Mesothelial cell of epicardium (in vitro differentiated cells): ENCODE data around the gene TMEM179. TPM values are rescaled to one million over a fixed set of nuclear protein-coding genes. Genes with fewer than 3 reads are reported as not detected.
A peak's percentile ranks its signal among the peaks of the same experiment; 100 is the strongest.

ENCODE experiments used
- DNase-seq, 2 experiments: peaks; one replicate each; pipeline ENCODE4 v3.0.0; 2021; ENCODE audit warnings: low spot score in 2 of 2; ENCODE audit not compliant: unreplicated experiment in 2 of 2
- H3K27ac Mint-ChIP-seq: 2 replicates; pipeline ENCODE4 v1.8.0; 2021; ENCODE audit warnings: mixed read lengths
- H3K27me3 Mint-ChIP-seq: 2 replicates; pipeline ENCODE4 v1.8.0; 2021; ENCODE audit warnings: low read depth, mixed read lengths
- H3K36me3 Mint-ChIP-seq: 2 replicates; pipeline ENCODE4 v1.8.0; 2021; ENCODE audit warnings: mixed read lengths
- H3K4me1 Mint-ChIP-seq: 2 replicates; pipeline ENCODE4 v1.8.0; 2021; ENCODE audit warnings: mixed read lengths
- H3K4me3 Mint-ChIP-seq: 2 replicates; pipeline ENCODE4 v1.8.0; 2021; ENCODE audit warnings: mild to moderate bottlenecking, moderate library complexity, mixed read lengths
- H3K9me3 Mint-ChIP-seq: 2 replicates; pipeline ENCODE4 v1.8.0; 2021; ENCODE audit warnings: mixed read lengths
- total RNA-seq: library from RNA; stranded (reverse); gene quantifications from 3 replicates; pipeline ENCODE4 v1.2.1, GENCODE V29; 2021
- TF ChIP-seq, protein P1 (sequence below): fragments of 200-600 bp; sonication (generic); IDR thresholded peaks from one replicate; pipeline ENCODE4 v1.5.0; 2021; ENCODE audit warnings: antibody characterized with exemption; ENCODE audit not compliant: unreplicated experiment

The TMEM179 gene
- total RNA-seq, 1 donor from 2014 or later: 6.0 TPM

DNA sequence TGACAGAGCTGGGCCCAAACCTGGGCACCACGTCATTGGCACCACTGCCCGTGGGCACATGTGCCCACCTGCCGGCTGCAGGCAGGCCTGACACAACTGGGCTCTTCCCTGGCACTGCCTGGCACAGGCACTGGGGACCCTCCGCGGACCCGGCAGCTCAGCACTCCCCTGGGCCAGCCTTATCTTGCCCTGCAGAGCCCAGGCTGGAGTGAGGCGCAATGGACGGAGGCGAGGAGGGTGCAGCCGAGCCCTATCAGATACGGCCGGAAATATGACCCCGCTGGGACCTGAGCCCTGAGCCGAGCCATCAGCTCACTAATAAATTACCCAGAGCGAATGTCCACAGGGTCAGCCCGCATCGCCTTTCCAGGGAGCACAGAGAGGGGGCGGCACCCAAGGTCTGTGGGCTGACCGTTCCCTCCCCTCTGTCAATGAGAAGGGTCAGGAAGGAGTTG, 26.7 kb downstream of the TMEM179 start:
- H3K36me3 Mint-ChIP-seq: no peaks in the 10 kb centered on the region
- TF ChIP-seq, protein P1, sequence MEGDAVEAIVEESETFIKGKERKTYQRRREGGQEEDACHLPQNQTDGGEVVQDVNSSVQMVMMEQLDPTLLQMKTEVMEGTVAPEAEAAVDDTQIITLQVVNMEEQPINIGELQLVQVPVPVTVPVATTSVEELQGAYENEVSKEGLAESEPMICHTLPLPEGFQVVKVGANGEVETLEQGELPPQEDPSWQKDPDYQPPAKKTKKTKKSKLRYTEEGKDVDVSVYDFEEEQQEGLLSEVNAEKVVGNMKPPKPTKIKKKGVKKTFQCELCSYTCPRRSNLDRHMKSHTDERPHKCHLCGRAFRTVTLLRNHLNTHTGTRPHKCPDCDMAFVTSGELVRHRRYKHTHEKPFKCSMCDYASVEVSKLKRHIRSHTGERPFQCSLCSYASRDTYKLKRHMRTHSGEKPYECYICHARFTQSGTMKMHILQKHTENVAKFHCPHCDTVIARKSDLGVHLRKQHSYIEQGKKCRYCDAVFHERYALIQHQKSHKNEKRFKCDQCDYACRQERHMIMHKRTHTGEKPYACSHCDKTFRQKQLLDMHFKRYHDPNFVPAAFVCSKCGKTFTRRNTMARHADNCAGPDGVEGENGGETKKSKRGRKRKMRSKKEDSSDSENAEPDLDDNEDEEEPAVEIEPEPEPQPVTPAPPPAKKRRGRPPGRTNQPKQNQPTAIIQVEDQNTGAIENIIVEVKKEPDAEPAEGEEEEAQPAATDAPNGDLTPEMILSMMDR: no peak
- no peaks in the 10 kb centered on the region for H3K27me3 Mint-ChIP-seq
- H3K27ac Mint-ChIP-seq: no peak overlapping the region
- peaks cover 52% of the 10 kb centered on the region for H3K4me1 Mint-ChIP-seq
- no peak overlapping the region for H3K4me3 Mint-ChIP-seq
- H3K9me3 Mint-ChIP-seq: no peaks in the 10 kb centered on the region
- no peak for DNase-seq

- Mint-ChIP-seq H3K36me3 (no peaks in the 10 kb centered on the region), H3K9me3 (no peaks in the 10 kb centered on the region), H3K4me1 (peaks cover 50% of the 10 kb centered on the region), H3K27me3 (no peaks in the 10 kb centered on the region), H3K4me3 (no peak overlapping the region), H3K27ac (no peak overlapping the region)
- TF ChIP-seq, protein P1: no peak
- no peak for DNase-seq
Observed at GRCh38 chr14:104577426-104577825, 27.1 kb downstream of the TMEM179 start.

GRCh38 chr14:104576970-104577332, 27.6 kb downstream of the TMEM179 start:
- Mint-ChIP-seq H3K27ac (peak overlapping the region; percentile 16), H3K36me3 (no peaks in the 10 kb centered on the region), H3K4me3 (no peak overlapping the region), H3K4me1 (peaks cover 53% of the 10 kb centered on the region), H3K27me3 (no peaks in the 10 kb centered on the region), H3K9me3 (no peaks in the 10 kb centered on the region)
- no peak for DNase-seq
- TF ChIP-seq, protein P1: no peak

- TF ChIP-seq, protein P1: no peak
- Mint-ChIP-seq H3K36me3 (no peaks in the 10 kb centered on the region), H3K9me3 (no peaks in the 10 kb centered on the region), H3K4me1 (peaks cover 51% of the 10 kb centered on the region), H3K27ac (peak overlapping the region; percentile 39), H3K27me3 (no peaks in the 10 kb centered on the region), H3K4me3 (no peak overlapping the region)
- no peak for DNase-seq
Observed at GRCh38 chr14:104576232-104576969, 28.2 kb downstream of the TMEM179 start.

DNA sequence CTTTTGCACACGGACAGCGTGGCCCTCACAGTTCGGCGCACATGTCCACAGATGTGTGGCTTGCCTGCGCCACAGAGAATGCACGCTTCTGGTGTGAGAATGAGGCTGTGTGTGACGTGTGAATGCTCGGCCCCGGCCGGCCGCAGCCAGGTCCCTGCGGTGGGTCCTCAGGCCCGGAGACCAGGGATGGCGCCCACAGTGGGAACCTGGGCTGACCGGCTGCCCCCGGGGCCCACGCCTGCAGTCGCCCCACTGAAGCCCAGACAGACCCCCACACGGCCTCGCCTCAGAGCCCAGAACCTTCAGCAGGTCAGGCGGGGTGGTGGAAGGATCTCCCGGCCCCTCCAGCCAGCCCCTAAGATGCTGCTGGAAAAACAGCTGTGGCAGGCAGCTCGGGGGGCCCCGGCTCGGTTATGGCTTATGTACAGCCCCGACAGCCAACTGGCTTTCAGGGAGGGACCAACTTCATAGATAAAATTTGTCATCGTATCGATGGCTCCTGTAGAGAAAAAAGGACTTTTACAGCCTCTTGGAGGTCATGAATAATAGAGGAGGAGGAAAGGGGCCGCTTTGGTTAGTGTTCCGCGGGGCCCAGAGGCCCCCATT, 29.5 kb downstream of the TMEM179 start:
- peaks cover 51% of the 10 kb centered on the region for H3K4me1 Mint-ChIP-seq
- no peak for DNase-seq
- H3K4me3 Mint-ChIP-seq: no peak overlapping the region
- TF ChIP-seq, protein P1: no peak
- H3K27ac Mint-ChIP-seq: peak overlapping the region; percentile 71
- H3K9me3 Mint-ChIP-seq: no peaks in the 10 kb centered on the region
- no peaks in the 10 kb centered on the region for H3K36me3 Mint-ChIP-seq
- H3K27me3 Mint-ChIP-seq: no peaks in the 10 kb centered on the region
